GM19463 (cell line): ENCODE data around the gene SRRD.

Experiments used
- ATAC-seq: cut with Tn5 transposase; IDR thresholded peaks from one replicate; pipeline ENCODE4 v1.9.1; 2021; ENCODE audit warnings: mild to moderate bottlenecking, moderate library complexity; ENCODE audit not compliant: unreplicated experiment

SRRD gene

DNA sequence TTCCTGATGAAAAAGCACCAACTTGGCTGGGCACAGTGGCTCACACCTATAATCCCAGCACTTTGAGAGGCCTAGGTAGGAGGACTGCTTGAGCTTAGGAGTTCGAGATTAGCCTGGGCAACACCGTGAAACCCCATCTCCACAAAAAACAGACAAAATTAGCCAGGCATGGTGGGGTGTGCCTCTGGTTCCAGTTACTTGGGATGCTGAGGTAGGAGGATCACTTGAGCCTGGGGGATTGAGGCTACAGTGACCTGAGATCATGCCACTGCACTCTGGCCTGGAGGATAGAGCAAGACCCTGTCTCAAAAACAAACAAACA is 3.1 kb upstream of the SRRD start:
- ATAC-seq: no peak

DNA sequence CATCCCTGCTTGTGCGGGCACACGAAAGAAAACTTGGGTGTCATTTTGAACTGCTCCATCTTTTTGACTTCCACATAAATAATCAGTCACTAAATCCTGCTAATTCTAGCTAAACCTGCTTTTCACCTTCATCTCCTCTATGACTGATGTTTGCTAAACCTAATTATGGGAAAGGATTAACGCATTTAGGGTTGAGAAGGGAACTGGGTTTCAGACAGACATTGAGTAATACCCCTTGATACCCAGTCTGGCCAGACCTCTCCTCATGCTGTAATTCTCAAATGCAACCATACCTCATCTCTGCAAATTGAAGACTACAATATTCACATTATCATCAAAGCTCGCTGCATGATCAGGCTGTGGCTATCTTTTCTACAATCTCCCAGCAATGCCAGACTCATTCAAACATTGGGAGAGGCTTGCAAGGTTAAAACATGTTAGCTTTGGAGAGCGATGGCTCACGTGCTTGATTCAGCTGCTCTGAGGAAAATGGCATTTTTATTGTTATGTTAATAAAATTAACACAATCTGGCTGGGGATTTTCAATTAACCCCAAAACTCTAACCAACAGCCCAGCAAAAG is 2.5 kb upstream of the SRRD start:
- ATAC-seq: no peak

DNA sequence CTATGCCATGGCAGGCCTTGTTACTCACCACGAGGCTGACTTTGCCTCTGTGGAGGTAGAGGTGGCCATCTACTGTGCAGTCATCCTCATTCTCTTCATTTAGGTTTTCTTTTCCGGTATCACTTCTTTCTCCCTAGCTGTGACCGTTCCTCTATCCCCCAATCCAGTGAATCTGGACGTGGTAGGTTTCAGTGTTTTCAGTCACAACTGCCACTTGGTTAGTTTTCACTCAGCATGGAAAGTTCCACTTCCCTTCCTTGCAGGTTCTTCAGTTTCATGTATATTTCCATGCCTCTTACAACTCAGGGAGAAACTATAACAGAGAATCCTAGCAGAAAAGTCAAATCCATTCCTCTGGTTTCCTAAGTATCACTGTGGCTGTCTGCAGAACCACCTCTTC is 2.0 kb upstream of the SRRD start:
- ATAC-seq: no peak

DNA sequence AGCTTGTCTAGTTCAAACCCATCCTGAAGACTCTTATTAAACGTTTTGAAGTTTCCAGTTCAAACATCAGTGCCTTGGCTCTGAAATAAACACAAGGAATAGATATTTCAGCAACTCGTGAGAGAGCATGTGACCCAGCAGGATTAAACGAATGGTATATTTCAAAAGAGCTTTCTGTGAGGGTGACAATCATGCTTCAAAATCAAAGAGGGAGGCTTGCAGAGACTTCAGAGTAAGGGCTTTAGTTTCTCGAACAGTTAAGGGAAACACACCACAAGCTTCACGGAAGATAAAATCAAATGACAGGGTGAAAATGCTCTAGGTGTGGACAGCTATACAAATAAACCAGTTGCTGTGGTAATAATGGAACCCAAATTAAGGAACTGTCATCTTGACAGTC is 1.5 kb upstream of the SRRD start:
- no peak for ATAC-seq

DNA sequence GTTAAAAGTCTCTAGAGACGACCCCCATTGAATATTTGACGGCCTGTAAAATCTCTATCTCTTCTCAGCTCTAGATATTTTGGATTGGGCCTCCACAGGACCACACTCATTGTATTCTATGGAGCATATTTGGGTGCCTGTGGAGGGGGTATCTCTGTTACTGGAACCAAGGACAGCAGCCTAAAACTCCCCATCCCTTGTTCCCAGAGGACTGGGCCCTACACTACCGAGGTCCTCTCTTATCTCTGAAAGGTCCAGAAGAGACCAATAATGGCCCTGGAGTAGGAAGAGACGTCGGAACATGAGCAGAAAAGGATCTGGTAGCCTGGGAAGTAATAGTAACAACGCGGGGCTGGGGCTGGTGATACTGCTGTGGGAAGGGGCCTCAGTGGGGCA is 636 bp upstream of the SRRD start:
- ATAC-seq: no peak

DNA sequence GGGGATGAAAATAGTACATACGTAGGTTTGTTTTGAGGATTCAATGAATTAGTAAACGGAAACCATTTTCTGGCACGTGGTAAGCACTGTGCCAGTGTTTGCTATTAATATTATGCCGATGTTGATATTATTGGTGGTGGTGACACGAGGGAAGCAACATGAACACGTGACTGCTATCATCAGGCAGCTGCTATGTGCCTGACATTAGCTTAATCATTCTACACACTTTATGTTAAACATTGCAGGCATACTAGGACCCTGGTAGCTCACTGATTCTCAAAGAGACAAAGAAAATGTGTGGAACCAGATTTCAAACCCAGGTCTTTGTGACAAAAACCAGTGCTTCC is 656 bp downstream of the SRRD start:
- ATAC-seq: no peak

DNA sequence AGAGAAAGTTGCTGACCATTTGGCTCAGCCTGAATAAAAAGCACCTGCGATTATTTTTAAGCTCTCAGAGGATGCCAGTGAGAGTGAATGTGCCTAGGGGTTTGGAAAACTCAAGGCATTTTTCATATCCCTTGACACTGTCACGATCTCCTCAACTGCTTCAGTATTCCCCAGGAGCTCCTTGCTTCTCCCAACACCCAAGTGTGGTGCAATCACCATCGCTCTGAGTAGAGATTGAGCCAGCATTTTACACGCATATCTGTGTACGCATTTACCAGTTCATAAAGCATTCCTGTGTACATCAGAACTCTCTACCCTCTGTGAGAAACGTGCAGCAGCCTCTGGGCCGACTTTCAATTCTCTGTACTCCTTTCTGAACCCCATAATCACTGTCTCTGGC is 1.3 kb downstream of the SRRD start:
- no peak for ATAC-seq

DNA sequence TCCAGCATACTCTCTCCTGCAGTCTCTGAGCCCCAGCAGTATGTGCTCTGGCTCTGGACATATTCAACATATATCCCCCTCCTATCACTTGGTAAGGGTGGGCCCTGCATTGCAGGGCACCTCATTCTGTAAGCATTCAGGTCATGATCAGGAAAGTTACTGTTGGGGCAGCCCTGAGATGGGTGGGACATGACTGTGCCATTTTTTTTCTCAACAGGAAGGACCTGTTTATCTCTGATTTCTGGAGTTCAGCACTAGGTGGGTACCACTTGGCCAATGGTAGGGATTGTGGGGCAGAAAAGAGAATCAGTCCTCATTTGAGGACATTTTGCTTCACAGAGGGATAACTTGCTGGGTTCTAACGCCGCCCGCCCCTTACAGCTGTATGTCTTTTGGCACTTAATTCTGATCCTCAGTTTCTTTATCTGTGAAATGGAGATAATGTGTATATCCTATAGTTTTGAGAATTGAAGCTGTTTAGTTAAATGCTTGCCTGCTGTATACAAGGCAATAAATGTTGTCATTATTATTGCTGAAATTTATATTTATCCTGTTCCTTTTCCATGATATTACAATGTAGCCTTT is 2.2 kb downstream of the SRRD start:
- no peak for ATAC-seq

DNA sequence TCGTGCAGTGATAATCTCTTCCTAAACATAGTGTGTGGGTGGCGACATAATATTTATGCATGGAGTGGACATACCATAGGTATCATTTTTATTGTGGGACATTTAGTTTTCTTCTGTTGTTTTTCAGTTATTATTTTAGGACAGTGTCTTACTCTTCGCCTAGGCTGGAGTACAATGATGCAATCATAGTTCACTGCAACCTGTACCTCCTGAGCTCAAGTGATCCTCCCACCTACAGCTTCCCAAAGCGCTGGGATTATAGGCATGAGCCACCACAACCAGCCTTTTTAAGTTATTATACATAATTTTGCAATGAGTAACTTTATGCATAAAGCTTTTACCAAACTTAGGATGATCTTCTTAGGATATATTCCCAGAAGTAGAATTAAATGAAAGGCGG is 2.7 kb downstream of the SRRD start:
- ATAC-seq: no peak

DNA sequence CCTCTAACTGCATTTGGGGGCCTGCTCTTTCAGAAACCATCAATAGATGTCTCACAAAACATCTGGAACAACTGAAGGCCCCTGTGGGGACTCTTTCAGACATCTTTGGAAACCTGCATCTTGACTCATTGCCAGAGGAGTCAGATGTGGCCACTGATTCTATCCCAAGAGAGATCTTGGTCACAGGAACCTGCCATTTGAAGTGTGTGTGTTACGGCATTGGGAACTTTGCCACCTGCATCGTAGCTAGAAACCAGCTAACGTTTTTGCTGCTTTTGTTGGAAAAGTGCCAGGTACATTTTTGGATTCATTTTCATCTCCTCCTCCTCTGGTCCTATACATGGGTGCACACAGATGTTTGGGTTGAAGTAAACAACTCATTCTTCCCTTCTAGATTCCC is 4.3 kb downstream of the SRRD start:
- no peak for ATAC-seq

DNA sequence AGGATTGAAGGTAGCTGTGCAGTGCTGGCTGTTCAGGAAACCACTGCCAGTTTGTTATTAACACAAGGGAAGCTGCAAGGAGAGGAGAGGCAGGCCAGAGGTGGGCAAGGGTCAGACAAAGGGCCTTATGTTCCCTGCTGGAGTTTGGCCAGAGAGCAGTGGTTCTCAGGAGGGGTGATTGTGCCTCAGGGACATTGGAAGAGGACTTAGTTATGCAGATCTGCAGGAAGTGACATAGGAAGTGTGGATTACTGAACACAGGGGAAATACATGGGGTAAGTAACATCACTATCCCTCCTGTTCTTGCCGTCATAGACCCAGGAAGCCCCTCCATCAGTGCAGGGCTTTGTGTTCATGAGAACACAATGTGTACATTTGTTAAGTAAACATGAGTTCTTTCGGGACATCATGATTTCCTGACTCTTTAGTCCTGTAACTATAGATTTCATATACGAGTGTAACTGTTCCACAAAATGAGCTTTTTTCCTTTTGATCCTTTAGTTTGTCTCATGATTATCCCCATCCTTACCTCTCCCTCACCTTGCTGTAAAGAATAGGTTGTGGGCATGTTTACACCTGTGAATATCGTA is 5.9 kb downstream of the SRRD start:
- ATAC-seq: no peak

DNA sequence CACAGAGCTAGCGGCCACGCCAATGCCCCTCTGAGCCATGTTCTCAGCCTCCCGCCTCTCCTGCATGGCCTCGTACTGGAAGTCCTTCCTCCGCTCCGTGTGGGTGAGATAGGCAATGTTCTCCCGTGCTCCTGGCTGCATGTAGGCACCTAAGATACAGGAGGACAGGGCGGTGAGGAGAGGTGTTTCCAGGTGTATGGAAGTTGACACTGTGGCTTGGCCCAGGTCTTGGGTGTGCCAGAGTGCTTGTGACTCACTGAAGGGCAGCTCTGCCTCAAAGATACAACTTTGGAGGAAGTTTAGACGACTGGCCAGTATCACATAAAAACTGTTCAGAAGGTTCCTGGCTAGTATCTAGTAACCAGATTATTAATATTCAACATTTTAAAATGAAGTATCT is 8.5 kb downstream of the SRRD start:
- ATAC-seq: no peak

DNA sequence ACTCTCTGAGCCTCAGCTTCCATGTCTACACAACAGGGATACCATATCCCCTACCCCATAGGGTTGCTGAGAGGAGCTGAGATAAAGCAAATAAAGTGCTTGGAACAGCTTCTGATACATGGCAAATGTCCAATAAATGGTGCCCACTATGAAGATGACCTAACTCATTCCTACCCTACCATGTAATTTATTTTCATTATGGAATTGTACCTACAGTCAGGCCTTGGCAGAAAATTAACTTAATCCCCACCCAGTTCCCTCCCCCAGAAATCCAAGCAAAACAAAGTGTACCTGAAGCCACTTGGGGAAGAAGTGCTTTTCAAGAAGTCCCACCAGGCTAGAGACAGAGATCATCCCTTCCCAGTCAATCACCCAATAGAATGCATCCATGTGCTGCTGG is 10.8 kb downstream of the SRRD start:
- ATAC-seq: no peak

DNA sequence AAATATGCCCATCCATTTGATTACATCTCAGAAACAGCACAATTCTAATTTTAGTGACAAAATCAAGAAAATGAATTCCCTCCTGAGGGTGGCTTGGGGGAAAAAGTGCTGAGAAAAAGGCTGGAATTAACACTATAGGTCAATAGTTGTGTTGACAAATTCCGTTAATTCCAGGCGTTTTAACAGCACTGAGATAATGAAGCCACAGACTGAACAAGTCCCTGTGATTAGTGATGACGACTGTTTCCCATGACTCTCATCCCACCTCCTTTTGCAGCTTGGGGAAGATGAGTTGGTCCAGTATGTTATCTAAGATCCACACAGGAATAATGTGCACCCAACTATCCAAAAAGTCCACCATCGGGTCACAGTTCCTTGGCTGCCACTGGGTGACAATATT is 12.8 kb downstream of the SRRD start:
- ATAC-seq: no peak

DNA sequence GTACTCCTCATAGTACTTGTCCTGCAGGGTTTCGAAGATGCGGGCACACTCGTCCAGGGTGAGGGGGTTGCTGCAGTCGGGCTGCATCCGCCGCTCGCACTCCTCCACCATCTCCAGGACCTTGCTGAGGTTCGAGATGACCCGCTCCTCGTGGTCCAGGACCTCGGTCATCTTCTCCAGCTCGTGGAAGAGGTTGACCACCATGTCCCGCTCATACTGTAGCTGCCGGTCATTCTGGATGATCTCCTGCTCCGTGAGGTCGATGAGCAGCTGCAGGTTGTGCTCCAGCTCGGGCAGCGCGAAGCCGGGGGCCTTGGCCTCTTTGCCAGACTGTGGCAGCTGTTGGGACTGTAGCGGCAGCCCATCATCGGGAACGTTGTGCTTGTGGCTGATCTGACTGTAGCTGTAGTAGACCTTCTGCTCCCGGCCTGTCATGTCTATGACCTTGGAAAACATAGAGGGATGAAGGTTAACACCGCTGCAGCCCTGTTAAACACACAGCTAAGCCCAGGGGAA is 15.6 kb downstream of the SRRD start:
- no peak for ATAC-seq

DNA sequence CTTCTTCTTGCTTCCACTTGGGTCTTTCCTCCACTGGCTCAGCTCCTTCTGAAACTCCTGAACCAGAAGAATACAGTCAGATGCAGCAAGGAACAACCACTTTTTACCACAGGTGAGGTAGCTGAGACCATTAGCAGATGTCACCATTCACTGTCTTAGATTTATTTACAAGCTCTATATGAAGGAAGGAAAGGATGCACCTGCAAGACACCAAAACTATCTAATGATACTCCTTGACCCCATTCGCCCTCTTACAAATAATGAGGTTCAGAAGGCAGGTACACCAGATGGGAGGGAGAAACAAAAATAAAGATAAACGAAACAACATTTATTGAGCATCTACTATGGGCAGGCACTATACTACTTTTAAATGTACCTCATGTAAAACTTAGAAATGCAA is 18.3 kb downstream of the SRRD start:
- ATAC-seq: no peak

DNA sequence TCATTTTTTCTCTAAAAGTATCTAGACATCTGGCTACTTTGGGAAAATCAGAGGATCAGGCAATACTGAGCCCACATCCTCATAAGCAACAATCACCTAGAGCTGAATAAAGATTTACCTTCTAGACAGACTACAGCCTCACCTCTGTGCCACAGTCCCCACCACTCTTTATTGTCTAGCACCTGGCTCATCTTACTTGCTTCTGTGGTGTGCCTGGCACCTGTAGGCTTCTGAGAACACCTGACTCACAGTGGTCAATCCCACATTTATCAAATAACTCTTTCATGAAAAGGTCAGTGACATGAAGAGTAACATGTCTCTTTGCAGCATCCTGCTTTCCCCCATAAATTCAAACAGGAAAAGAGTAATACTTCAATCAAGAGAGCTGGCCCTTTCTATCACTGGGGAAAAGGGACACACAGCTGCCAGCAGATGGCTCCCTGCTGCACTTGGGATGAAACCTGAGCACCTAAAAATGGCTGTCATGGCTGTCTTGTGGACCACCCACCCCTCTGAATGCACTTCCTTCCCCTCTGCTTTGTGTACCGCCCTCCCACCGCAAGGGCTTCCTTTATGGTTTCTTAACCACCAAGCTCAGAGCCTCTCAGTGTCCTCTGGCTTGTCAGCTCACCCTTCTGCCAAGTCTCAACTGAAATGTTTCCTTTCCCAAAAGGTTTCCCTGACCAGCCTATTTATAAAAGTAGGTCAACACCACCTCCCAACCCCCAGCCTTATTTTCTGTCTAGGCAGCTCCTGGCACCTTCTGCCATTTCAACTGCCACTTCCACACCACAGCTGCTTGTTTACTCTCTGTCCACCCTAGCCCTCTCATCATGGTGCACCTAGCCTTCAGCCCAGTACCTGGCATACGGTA is 19.2 kb downstream of the SRRD start:
- no peak for ATAC-seq

DNA sequence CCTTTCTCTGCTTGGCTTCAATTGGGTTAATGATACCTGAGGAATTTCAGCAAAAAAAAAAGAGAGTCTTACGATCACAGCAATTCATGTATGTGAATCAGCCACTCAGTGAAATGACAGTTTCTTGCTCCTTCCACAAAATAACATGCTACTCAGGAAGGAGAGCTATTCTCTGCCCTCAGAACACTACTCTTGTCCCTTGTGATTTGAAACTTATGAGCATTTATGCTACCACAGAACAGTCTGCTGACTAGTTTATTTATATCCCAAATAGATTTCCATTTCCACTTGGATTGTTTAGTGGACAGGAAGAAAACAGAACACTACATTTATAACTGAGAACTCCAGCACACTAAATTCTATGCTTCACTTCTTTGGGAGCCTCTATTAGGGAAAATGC is 20.1 kb downstream of the SRRD start:
- no peak for ATAC-seq

DNA sequence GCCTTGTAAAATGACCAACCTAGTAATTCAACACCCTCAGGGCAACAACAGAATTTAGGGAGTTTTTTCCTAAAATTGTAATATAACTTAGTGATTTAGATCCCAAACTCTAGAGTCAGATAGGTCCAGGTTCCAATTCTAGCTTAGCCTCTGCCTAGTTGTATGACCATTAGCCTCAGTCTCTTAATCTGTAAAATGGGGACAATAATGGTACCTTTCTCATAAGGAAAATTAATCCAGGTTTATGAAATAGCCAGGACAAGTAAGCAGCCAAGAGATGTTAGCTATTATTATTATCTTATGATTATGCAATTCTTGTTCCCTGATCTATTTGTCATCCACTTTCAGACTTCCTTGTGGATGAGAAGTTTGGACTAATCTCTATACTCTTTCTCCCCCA is 24.5 kb downstream of the SRRD start:
- no peak for ATAC-seq

DNA sequence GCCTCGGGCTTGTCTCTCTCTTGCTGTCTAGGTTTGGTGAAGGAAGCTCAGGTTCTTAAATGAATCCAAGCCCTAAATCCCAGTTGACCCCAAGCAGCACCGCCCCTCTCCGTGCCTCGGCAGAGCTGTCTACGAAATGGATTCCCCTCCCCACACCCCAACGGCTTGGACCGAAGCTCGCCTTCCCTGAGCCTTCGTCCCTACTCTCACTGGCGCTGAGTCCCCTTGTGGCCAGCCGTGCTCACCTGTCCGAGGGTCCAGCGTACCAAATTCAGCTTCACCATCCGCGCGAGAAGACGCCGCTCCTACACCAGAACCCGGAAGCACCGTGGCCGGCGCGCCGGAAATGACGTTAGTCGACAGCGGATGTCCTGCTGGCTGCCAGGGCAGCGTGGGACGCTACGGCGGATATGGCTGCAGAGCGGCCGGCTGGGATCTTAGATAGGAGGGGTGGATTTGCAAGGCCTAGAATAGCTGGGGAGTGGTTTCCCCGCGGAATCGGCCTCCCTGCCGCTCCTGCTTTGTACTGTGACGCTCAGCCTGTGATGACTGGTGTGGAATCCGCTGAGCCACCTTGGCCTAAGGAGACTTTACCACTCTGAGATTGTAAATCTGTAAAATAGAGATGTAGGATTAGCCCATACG is 28.6 kb downstream of the SRRD start, which contains the start of gene TFIP11:
Gene TFIP11 (minus strand): TSS at position 325 of the 645 bp plus-strand sequence. CDS start 2,201 bp downstream, outside the sequence.
- peak; percentile 99 for ATAC-seq

DNA sequence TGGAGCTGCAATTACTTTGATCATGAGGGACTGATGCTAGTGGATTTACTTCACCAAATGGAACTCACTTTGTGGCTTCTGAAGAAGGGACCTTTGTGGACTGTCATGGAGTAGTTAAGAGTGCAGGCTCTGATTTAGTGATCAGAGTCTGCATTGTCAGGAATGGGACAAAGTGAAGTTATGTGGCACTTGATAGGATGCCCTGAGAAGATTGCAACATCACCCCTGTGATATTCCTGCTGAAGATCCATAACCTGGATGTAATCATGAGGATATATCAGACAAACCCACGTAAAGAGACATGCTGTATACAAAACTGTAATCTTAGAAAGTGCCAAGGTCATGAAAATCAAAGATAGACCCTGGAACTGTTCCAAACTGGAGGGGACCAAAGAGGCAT is 30.2 kb downstream of the SRRD start:
- ATAC-seq: no peak
